ENCODE results near the gene ASPM. TPM values are rescaled to one million over a fixed set of nuclear protein-coding genes. Genes with fewer than 3 reads are reported as not detected.

The ASPM gene
- total RNA-seq, 2 experiments from 2014 or later = 0.25 to 0.36 TPM

- H3K27me3 Mint-ChIP-seq = no peaks in the 10 kb centered on the region
- TF ChIP-seq, protein P1, sequence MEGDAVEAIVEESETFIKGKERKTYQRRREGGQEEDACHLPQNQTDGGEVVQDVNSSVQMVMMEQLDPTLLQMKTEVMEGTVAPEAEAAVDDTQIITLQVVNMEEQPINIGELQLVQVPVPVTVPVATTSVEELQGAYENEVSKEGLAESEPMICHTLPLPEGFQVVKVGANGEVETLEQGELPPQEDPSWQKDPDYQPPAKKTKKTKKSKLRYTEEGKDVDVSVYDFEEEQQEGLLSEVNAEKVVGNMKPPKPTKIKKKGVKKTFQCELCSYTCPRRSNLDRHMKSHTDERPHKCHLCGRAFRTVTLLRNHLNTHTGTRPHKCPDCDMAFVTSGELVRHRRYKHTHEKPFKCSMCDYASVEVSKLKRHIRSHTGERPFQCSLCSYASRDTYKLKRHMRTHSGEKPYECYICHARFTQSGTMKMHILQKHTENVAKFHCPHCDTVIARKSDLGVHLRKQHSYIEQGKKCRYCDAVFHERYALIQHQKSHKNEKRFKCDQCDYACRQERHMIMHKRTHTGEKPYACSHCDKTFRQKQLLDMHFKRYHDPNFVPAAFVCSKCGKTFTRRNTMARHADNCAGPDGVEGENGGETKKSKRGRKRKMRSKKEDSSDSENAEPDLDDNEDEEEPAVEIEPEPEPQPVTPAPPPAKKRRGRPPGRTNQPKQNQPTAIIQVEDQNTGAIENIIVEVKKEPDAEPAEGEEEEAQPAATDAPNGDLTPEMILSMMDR (IDR thresholded peaks at IDR 0.05) = no peak
- intact Hi-C loops (cut with DNase I, micrococcal nuclease) = loop anchor here in 1 of 2 experiments (10.0 kb wide), 1 partner anchor 351 kb away; no protein-coding TSS in a partner anchor
- Histone ChIP-seq H3K9me3 (ENCODE audit: control insufficient read depth in 1 of 2, insufficient read depth in 1 of 2, low read length in 2 of 2) (no peaks in the 10 kb centered on the region), H3K27me3 (ENCODE audit: control insufficient read depth in 1 of 2, insufficient read depth in 2 of 2, low read length in 2 of 2) (no peaks in the 10 kb centered on the region), H3K36me3 (ENCODE audit: insufficient read depth, low read length) (peaks cover 59% of the 10 kb centered on the region), H3K4me3 (ENCODE audit: low read length) (no peak overlapping the region), H3K4me1 (ENCODE audit: insufficient read depth, low read length) (no peaks in the 10 kb centered on the region), H3K27ac (ENCODE audit: low read depth in 1 of 2, low read length in 2 of 2) (no peak overlapping the region)
- no peaks in the 10 kb centered on the region for H3K4me1 Mint-ChIP-seq (ENCODE audit: low read depth)
- DNase-seq = no peak
- CTCF ChIA-PET = no interaction called here
- no peak for ATAC-seq (ENCODE audit: poor library complexity)
- no peak overlapping the region for H3K27ac Mint-ChIP-seq
- H3K36me3 Mint-ChIP-seq (ENCODE audit: low read depth) = peaks cover 85% of the 10 kb centered on the region
- H3K9me3 Mint-ChIP-seq = no peaks in the 10 kb centered on the region
- no peak overlapping the region for H3K4me3 Mint-ChIP-seq
- POLR2A ChIA-PET = no interaction called here
Measured at GRCh38 chr1:197173571-197174507, 27.4 kb upstream of the ASPM start.

DNA sequence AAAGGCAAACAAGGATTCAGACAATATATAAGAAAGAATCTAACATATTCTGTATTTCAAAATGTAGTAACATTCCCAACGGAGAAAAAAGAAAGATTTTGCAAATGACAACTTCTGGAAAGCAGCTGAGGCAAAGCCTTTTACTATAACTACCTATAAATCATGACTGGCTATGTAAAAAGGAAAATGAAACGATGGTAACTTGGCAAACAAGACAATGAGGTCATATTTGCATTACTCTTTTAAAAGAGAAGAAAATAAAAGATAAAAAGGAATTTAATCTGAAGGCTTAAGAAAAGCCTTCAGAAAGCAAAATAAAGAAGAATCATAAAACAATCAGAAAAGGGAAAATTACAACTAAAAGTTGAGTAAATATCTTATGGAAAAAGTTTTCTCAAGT, 25.1 kb upstream of the ASPM start:
- H3K27me3 ChIP-seq (ENCODE audit: control insufficient read depth in 1 of 2, insufficient read depth in 2 of 2, low read length in 2 of 2) = no peaks in the 10 kb centered on the region
- ATAC-seq (ENCODE audit: poor library complexity) (no peak), DNase-seq (no peak)
- TF ChIP-seq, protein P1 (IDR thresholded peaks at IDR 0.05) = no peak
- Mint-ChIP-seq H3K4me3 (no peak overlapping the region), H3K27me3 (no peaks in the 10 kb centered on the region), H3K27ac (no peak overlapping the region), H3K36me3 (ENCODE audit: low read depth) (peaks cover 89% of the 10 kb centered on the region), H3K4me1 (ENCODE audit: low read depth) (peaks cover 4% of the 10 kb centered on the region), H3K9me3 (no peaks in the 10 kb centered on the region)
- H3K9me3 ChIP-seq (ENCODE audit: control insufficient read depth in 1 of 2, insufficient read depth in 1 of 2, low read length in 2 of 2) = no peaks in the 10 kb centered on the region
- CTCF ChIA-PET = interaction anchor here (1.5 kb wide), 1 partner anchor 9 kb away, joined by 3 read pairs; no protein-coding TSS in a partner anchor
- POLR2A ChIA-PET = no interaction called here
- no peak overlapping the region for H3K4me3 ChIP-seq (ENCODE audit: low read length)
- H3K36me3 ChIP-seq (ENCODE audit: insufficient read depth, low read length) = peaks cover 47% of the 10 kb centered on the region
- H3K27ac ChIP-seq (ENCODE audit: low read depth in 1 of 2, low read length in 2 of 2) = no peak overlapping the region
- H3K4me1 ChIP-seq (ENCODE audit: insufficient read depth, low read length) = no peaks in the 10 kb centered on the region
- intact Hi-C loops (cut with DNase I, micrococcal nuclease) = loop anchor here in 1 of 2 experiments (10.0 kb wide), 1 partner anchor 353 kb away; no protein-coding TSS in a partner anchor

DNA sequence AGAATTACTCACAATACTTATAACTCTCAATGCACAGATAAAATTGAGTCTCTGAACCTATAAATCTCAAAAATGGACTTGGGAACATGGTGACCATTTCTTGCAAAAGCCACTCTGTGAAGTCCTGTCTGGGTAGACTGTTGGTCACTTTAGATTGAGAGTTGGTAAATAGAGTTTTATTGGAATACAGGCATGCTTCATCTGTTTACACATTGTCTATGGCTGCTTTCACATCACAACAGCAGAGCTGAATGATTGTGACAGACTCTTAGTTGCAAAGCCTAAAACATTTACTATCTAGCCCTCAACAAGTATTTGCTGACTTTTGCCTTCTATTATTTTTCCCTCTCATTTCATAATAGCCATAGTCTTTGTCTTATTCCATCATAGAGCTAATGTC, 24.1 kb upstream of the ASPM start:
- Mint-ChIP-seq H3K9me3 (no peaks in the 10 kb centered on the region), H3K27me3 (no peaks in the 10 kb centered on the region), H3K27ac (no peak overlapping the region), H3K4me1 (ENCODE audit: low read depth) (peaks cover 4% of the 10 kb centered on the region), H3K36me3 (ENCODE audit: low read depth) (peaks cover 87% of the 10 kb centered on the region), H3K4me3 (no peak overlapping the region)
- intact Hi-C loops (cut with DNase I, micrococcal nuclease) = loop anchor here in 1 of 2 experiments (10.0 kb wide), 1 partner anchor 354 kb away; no protein-coding TSS in a partner anchor
- no peaks in the 10 kb centered on the region for H3K27me3 ChIP-seq (ENCODE audit: control insufficient read depth in 1 of 2, insufficient read depth in 2 of 2, low read length in 2 of 2)
- DNase-seq = no peak
- H3K9me3 ChIP-seq (ENCODE audit: control insufficient read depth in 1 of 2, insufficient read depth in 1 of 2, low read length in 2 of 2) = no peaks in the 10 kb centered on the region
- POLR2A ChIA-PET = no interaction called here
- peaks cover 37% of the 10 kb centered on the region for H3K36me3 ChIP-seq (ENCODE audit: insufficient read depth, low read length)
- no peak overlapping the region for H3K27ac ChIP-seq (ENCODE audit: low read depth in 1 of 2, low read length in 2 of 2)
- CTCF ChIA-PET = interaction anchor here (1.5 kb wide), 1 partner anchor 10 kb away, joined by 3 read pairs; no protein-coding TSS in a partner anchor
- TF ChIP-seq, protein P1 (IDR thresholded peaks at IDR 0.05) = no peak
- ATAC-seq (ENCODE audit: poor library complexity) = no peak
- no peak overlapping the region for H3K4me3 ChIP-seq (ENCODE audit: low read length)
- H3K4me1 ChIP-seq (ENCODE audit: insufficient read depth, low read length) = no peaks in the 10 kb centered on the region
